Keratinocyte (primary cell): Measurements from ENCODE around the gene BEGAIN. TPM values are rescaled to one million over a fixed set of nuclear protein-coding genes. Genes with fewer than 3 reads are reported as not detected.

Experiments
- DNase-seq: peaks from one replicate; pipeline ENCODE4 v3.0.0-alpha.2; 2011; ENCODE audit warnings: low read depth, missing footprints, low spot score
- FAIRE-seq: peaks from 2 replicates; lab custom pipeline; 2011; peaks lifted over from hg19 to GRCh38; lab: Jason Lieb, UNC
- H2AFZ ChIP-seq: 2 replicates; pipeline ENCODE4 v1.6.0; 2012; ENCODE audit warnings: low read length, control low read depth, inconsistent platforms; ENCODE audit not compliant: control insufficient read depth
- H3K27ac ChIP-seq: 2 replicates; pipeline ENCODE4 v1.5.1; 2011; ENCODE audit warnings: low read length; ENCODE audit not compliant: control insufficient read depth, insufficient read depth
- H3K27me3 ChIP-seq: 3 replicates; pipeline ENCODE4 v1.6.0; 2011; ENCODE audit warnings: low read length; ENCODE audit not compliant: control insufficient read depth, insufficient read depth; ENCODE audit errors: extremely low read depth
- H3K36me3 ChIP-seq, 2 experiments: 2 replicates in 1 of 2; 3 replicates in 1 of 2; pipeline ENCODE4 v1.5.1; 2011; ENCODE audit warnings: low read length in 2 of 2, mild to moderate bottlenecking in 1 of 2; ENCODE audit not compliant: control insufficient read depth in 2 of 2, insufficient read depth in 2 of 2; ENCODE audit errors: extremely low read depth in 1 of 2
- H3K4me1 ChIP-seq: 3 replicates; pipeline ENCODE4 v1.5.1; 2011; ENCODE audit warnings: low read length; ENCODE audit not compliant: control insufficient read depth, insufficient read depth; ENCODE audit errors: extremely low read depth
- H3K4me2 ChIP-seq: 3 replicates; pipeline ENCODE4 v1.6.0; 2011; ENCODE audit warnings: low read depth, low read length; ENCODE audit not compliant: control insufficient read depth, insufficient read depth; ENCODE audit errors: extremely low read depth
- H3K4me3 ChIP-seq, 3 experiments: fragments of 200-600 bp in 1 of 3; sonication (generic) in 1 of 3; 2 replicates in 2 of 3; 3 replicates in 1 of 3; pipeline ENCODE4 v1.5.1; 2011 to 2016; ENCODE audit warnings: low read length in 3 of 3, mild to moderate bottlenecking in 3 of 3, control low read depth in 2 of 3, inconsistent platforms in 1 of 3, low read depth in 1 of 3, mixed read lengths in 1 of 3, mixed run types in 1 of 3, moderate library complexity in 1 of 3; ENCODE audit not compliant: control insufficient read depth in 2 of 3, insufficient read depth in 2 of 3; ENCODE audit errors: extremely low read depth in 1 of 3
- H3K79me2 ChIP-seq: 2 replicates; pipeline ENCODE4 v1.6.0; 2012; ENCODE audit warnings: low read length; ENCODE audit not compliant: control insufficient read depth, insufficient read depth
- H3K9ac ChIP-seq: 3 replicates; pipeline ENCODE4 v1.6.0; 2011; ENCODE audit warnings: low read length; ENCODE audit not compliant: control insufficient read depth, insufficient read depth; ENCODE audit errors: extremely low read depth
- H3K9me1 ChIP-seq: 3 replicates; pipeline ENCODE4 v1.6.0; 2011; ENCODE audit warnings: low read length; ENCODE audit not compliant: control insufficient read depth, insufficient read depth; ENCODE audit errors: extremely low read depth
- H3K9me3 ChIP-seq: 2 replicates; pipeline ENCODE4 v1.5.1; 2012; ENCODE audit warnings: low read depth, low read length; ENCODE audit not compliant: control insufficient read depth
- H4K20me1 ChIP-seq: 3 replicates; pipeline ENCODE4 v1.6.0; 2011; ENCODE audit warnings: low read length; ENCODE audit not compliant: control insufficient read depth, insufficient read depth; ENCODE audit errors: extremely low read depth
- CTCF ChIP-seq, 3 experiments: IDR thresholded peaks in 1 of 3; conservative IDR thresholded peaks in 1 of 3; optimal IDR thresholded peaks in 1 of 3; 2 replicates in 2 of 3; 3 replicates in 1 of 3; pipeline versions ENCODE3 to v1.5.1; 2011; ENCODE audit warnings: low read length in 3 of 3, mild to moderate bottlenecking in 3 of 3, moderate library complexity in 2 of 3, control low read depth in 1 of 3, inconsistent platforms in 1 of 3; ENCODE audit not compliant: insufficient read depth in 2 of 3; ENCODE audit errors: extremely low read depth in 1 of 3
- EZH2 ChIP-seq: IDR thresholded peaks from one replicate; pipeline ENCODE4 v1.6.1; 2012; ENCODE audit warnings: inconsistent platforms, mild to moderate bottlenecking, low read length, moderate library complexity
- dilution Hi-C: fragments of 300-500 bp; cut with MboI; formaldehyde crosslinking; loops from one replicate; pipeline ENCODE4 v1.7.0; 2020; ENCODE audit warnings: low sequenced_read_pairs; ENCODE audit not compliant: extremely low pct_ligation_motif_present
- polyA plus RNA-seq, 5 experiments: library from polyadenylated mRNA; depleted of rRNA in 3 of 5; stranded (reverse) in 3 of 5; stranded (forward) in 1 of 5; unstranded in 1 of 5; fragments of >200 nt; gene quantifications; 1 replicate in 1 of 5; 2 replicates in 3 of 5; 3 replicates in 1 of 5; pipeline versions ENCODE4 v1.2.1 to v1.2.3, GENCODE V29; 2011 to 2012; ENCODE audit warnings: missing spikeins in 2 of 5, low read depth in 1 of 5, low replicate concordance in 1 of 5

Gene BEGAIN
- polyA plus RNA-seq, 1 donor (not counting 4 experiments of a cell fraction or from before 2014, with no cell fraction given), result 0.25 TPM

- Histone ChIP-seq H3K4me2 (no peak overlapping the region), H2AFZ (no peak overlapping the region), H4K20me1 (no peaks in the 10 kb centered on the region), H3K9me3 (no peaks in the 10 kb centered on the region), H3K9ac (no peak overlapping the region), H3K27me3 (peaks cover 12% of the 10 kb centered on the region), H3K4me3 (no peak overlapping the region), H3K79me2 (no peaks in the 10 kb centered on the region), H3K27ac (no peak overlapping the region), H3K36me3 (no peaks in the 10 kb centered on the region), H3K4me1 (peaks cover 2% of the 10 kb centered on the region), H3K9me1 (no peaks in the 10 kb centered on the region)
- no peak for DNase-seq
- dilution Hi-C loops, result no loop called here
- TF ChIP-seq EZH2, result no peak
- no peak for TF ChIP-seq CTCF (optimal IDR thresholded peaks at IDR 0.05 in 1 of 3, IDR thresholded peaks at IDR 0.05 in 1 of 3, conservative IDR thresholded peaks at IDR 0.05 in 1 of 3; ENCODE audit: extremely low read depth in 1 of 3, insufficient read depth in 2 of 3, low read length in 3 of 3)
- FAIRE-seq, result no peak
Observed at GRCh38 chr14:100556140-100556475, 31.1 kb downstream of the BEGAIN start.

GRCh38 chr14:100555436-100556139 lies 31.6 kb downstream of the BEGAIN start:
- Histone ChIP-seq H3K4me3 (no peak overlapping the region), H3K79me2 (no peaks in the 10 kb centered on the region), H3K9ac (no peak overlapping the region), H3K4me2 (no peak overlapping the region), H2AFZ (no peak overlapping the region), H4K20me1 (no peaks in the 10 kb centered on the region), H3K4me1 (peaks cover 2% of the 10 kb centered on the region), H3K36me3 (no peaks in the 10 kb centered on the region), H3K27me3 (peaks cover 12% of the 10 kb centered on the region), H3K27ac (no peak overlapping the region), H3K9me3 (no peaks in the 10 kb centered on the region), H3K9me1 (no peaks in the 10 kb centered on the region)
- dilution Hi-C loops, result no loop called here
- TF ChIP-seq CTCF (optimal IDR thresholded peaks at IDR 0.05 in 1 of 3, IDR thresholded peaks at IDR 0.05 in 1 of 3, conservative IDR thresholded peaks at IDR 0.05 in 1 of 3; ENCODE audit: extremely low read depth in 1 of 3, insufficient read depth in 2 of 3, low read length in 3 of 3) (no peak), EZH2 (no peak)
- DNase-seq (no peak), FAIRE-seq (no peak)
